H1 (cell line): ENCODE data around the gene IL2RA. TPM values are rescaled to one million over a fixed set of nuclear protein-coding genes. Genes with fewer than 3 reads are reported as not detected.

ENCODE experiments used
- CTCF ChIA-PET: fragments of 300-600 bp; sonication (Branson Sonifier 250); formaldehyde crosslinking; loops from one replicate; lab custom pipeline; 2021; ENCODE audit not compliant: partially characterized antibody; lab: Charles Lee
- POLR2A ChIA-PET: fragments of 300-600 bp; sonication (Branson Sonifier 250); formaldehyde crosslinking; loops from one replicate; lab custom pipeline; 2021; ENCODE audit warnings: inconsistent platforms; ENCODE audit not compliant: partially characterized antibody; lab: Charles Lee
- DNase-seq, 2 experiments: peaks; one replicate each; pipeline versions ENCODE4 v3.0.0 to v3.0.0-alpha.2; 2010 to 2022; ENCODE audit warnings: low spot score in 2 of 2, low read depth in 1 of 2, mixed read lengths in 1 of 2
- FAIRE-seq: peaks from 2 replicates; lab custom pipeline; 2011; peaks lifted over from hg19 to GRCh38; lab: Jason Lieb, UNC
- H2AFZ ChIP-seq: 2 replicates; pipeline ENCODE4 v1.8.1; 2012; ENCODE audit warnings: low read length, inconsistent platforms
- H2AK5ac ChIP-seq: 2 replicates; pipeline ENCODE4 v1.6.1; 2013; ENCODE audit warnings: low read depth, low read length
- H2BK120ac ChIP-seq: replicated peaks from 2 replicates; pipeline ENCODE3; 2013; ENCODE audit warnings: low read depth, low read length, inconsistent platforms
- H2BK12ac ChIP-seq: 2 replicates; pipeline ENCODE4 v1.6.1; 2013; ENCODE audit warnings: low read depth, low read length
- H2BK15ac ChIP-seq: 2 replicates; pipeline ENCODE4 v1.6.1; 2013; ENCODE audit warnings: low read length
- H2BK20ac ChIP-seq: 2 replicates; pipeline ENCODE4 v1.6.1; 2013; ENCODE audit warnings: low read length
- H2BK5ac ChIP-seq: 2 replicates; pipeline ENCODE4 v1.6.1; 2013; ENCODE audit warnings: low read depth, low read length
- H3K14ac ChIP-seq: 2 replicates; pipeline ENCODE4 v1.6.1; 2013; ENCODE audit warnings: inconsistent platforms; ENCODE audit not compliant: insufficient read length
- H3K18ac ChIP-seq: 2 replicates; pipeline ENCODE4 v1.6.1; 2013; ENCODE audit warnings: low read length; ENCODE audit errors: extremely low read depth
- H3K23ac ChIP-seq: 2 replicates; pipeline ENCODE4 v1.6.1; 2013; ENCODE audit warnings: inconsistent platforms; ENCODE audit not compliant: insufficient read length
- H3K23me2 ChIP-seq: 2 replicates; pipeline ENCODE4 v1.6.1; 2013; ENCODE audit warnings: low read depth, low read length
- H3K27ac ChIP-seq: 2 replicates; pipeline ENCODE4 v1.6.1; 2011; ENCODE audit warnings: low read depth, low read length, inconsistent platforms
- H3K27me3 ChIP-seq, 4 experiments: replicated peaks in 1 of 4; 1 replicate in 1 of 4; 2 replicates in 3 of 4; pipeline versions ENCODE4 v1.6.1 to v1.8.1; 2011 to 2013; ENCODE audit warnings: low read length in 3 of 4, mild to moderate bottlenecking in 3 of 4, inconsistent platforms in 2 of 4, mixed read lengths in 2 of 4, moderate library complexity in 1 of 4; ENCODE audit not compliant: control insufficient read depth in 3 of 4, insufficient read depth in 3 of 4; ENCODE audit errors: extremely low read depth in 1 of 4
- H3K36me3 ChIP-seq, 4 experiments: 2 replicates each; pipeline versions ENCODE4 v1.6.1 to v1.8.1; 2011 to 2013; ENCODE audit warnings: mild to moderate bottlenecking in 4 of 4, low read length in 3 of 4, moderate library complexity in 2 of 4, control low read depth in 1 of 4, inconsistent platforms in 1 of 4; ENCODE audit not compliant: insufficient read depth in 4 of 4, control insufficient read depth in 2 of 4
- H3K4ac ChIP-seq: replicated peaks from 2 replicates; pipeline ENCODE3; 2013; ENCODE audit warnings: low read length, low read depth, mixed read lengths, inconsistent platforms; ENCODE audit not compliant: insufficient read length
- H3K4me1 ChIP-seq, 4 experiments: replicated peaks in 1 of 4; 1 replicate in 1 of 4; 2 replicates in 3 of 4; pipeline versions ENCODE4 v1.6.1 to v1.8.1; 2011 to 2013; ENCODE audit warnings: low read length in 3 of 4, inconsistent platforms in 2 of 4, mixed read lengths in 1 of 4; ENCODE audit not compliant: insufficient read depth in 4 of 4, control insufficient read depth in 3 of 4
- H3K4me2 ChIP-seq, 2 experiments: 2 replicates each; pipeline versions ENCODE4 v1.6.1 to v1.8.1; 2011 to 2013; ENCODE audit warnings: low read depth in 2 of 2, low read length in 2 of 2, control low read depth in 1 of 2, inconsistent platforms in 1 of 2, mild to moderate bottlenecking in 1 of 2; ENCODE audit not compliant: insufficient read depth in 1 of 2
- H3K4me3 ChIP-seq, 4 experiments: fragments of 200-600, 300-600 bp in 1 of 4; sonication (generic), shearing (Covaris generic), sonication (Bioruptor Twin) in 1 of 4; 2 replicates each; pipeline versions ENCODE4 v1.5.1 to v1.8.1; 2011 to 2016; ENCODE audit warnings: low read length in 4 of 4, low read depth in 3 of 4, control low read depth in 2 of 4, inconsistent platforms in 2 of 4, mild to moderate bottlenecking in 2 of 4, mixed read lengths in 1 of 4, moderate library complexity in 1 of 4; ENCODE audit not compliant: insufficient read depth in 2 of 4; ENCODE audit errors: extremely low read depth in 1 of 4
- H3K56ac ChIP-seq: replicated peaks from 2 replicates; pipeline ENCODE3; 2013; ENCODE audit warnings: low read depth, mild to moderate bottlenecking, mixed read lengths, low read length, inconsistent platforms; ENCODE audit not compliant: insufficient read length
- H3K79me1 ChIP-seq: 2 replicates; pipeline ENCODE4 v1.6.1; 2013; ENCODE audit warnings: low read depth, low read length, control low read depth
- H3K79me2 ChIP-seq, 2 experiments: 2 replicates each; pipeline versions ENCODE4 v1.6.1 to v1.8.1; 2012 to 2013; ENCODE audit warnings: low read length in 2 of 2, mild to moderate bottlenecking in 2 of 2, inconsistent platforms in 1 of 2; ENCODE audit not compliant: insufficient read depth in 2 of 2, control insufficient read depth in 1 of 2
- H3K9ac ChIP-seq, 4 experiments: replicated peaks in 1 of 4; 1 replicate in 1 of 4; 2 replicates in 3 of 4; pipeline versions ENCODE4 v1.6.1 to v1.8.1; 2011 to 2013; ENCODE audit warnings: low read depth in 3 of 4, low read length in 3 of 4, control low read depth in 2 of 4, mild to moderate bottlenecking in 2 of 4, moderate library complexity in 2 of 4, inconsistent platforms in 1 of 4; ENCODE audit errors: extremely low read depth in 1 of 4
- H3K9me3 ChIP-seq, 2 experiments: 2 replicates each; pipeline versions ENCODE4 v1.6.1 to v1.8.1; 2012 to 2013; ENCODE audit warnings: mild to moderate bottlenecking in 2 of 2, moderate library complexity in 2 of 2, control low read depth in 1 of 2, inconsistent platforms in 1 of 2, low read depth in 1 of 2, low read length in 1 of 2, mixed read lengths in 1 of 2; ENCODE audit not compliant: insufficient read depth in 2 of 2
- H4K20me1 ChIP-seq, 2 experiments: replicated peaks in 1 of 2; 2 replicates each; pipeline versions ENCODE3 to v1.8.1; 2011 to 2013; ENCODE audit warnings: inconsistent platforms in 2 of 2, low read length in 2 of 2, mild to moderate bottlenecking in 1 of 2; ENCODE audit not compliant: insufficient read depth in 2 of 2, control insufficient read depth in 1 of 2
- H4K5ac ChIP-seq: 2 replicates; pipeline ENCODE4 v1.6.1; 2013; ENCODE audit warnings: low read length, low read depth, mixed read lengths, inconsistent platforms; ENCODE audit not compliant: insufficient read length
- H4K8ac ChIP-seq: 2 replicates; pipeline ENCODE4 v1.8.0; 2013; ENCODE audit warnings: mild to moderate bottlenecking, moderate library complexity, low read length, inconsistent platforms; ENCODE audit not compliant: insufficient read depth; ENCODE audit errors: extremely low read depth
- H4K91ac ChIP-seq: replicated peaks from 2 replicates; pipeline ENCODE3; 2013; ENCODE audit warnings: low read length, mixed read lengths, inconsistent platforms; ENCODE audit not compliant: insufficient read length
- WGBS, 2 experiments: shearing (Covaris generic) in 1 of 2; methylation state at CpG; one replicate each; pipeline versions ENCODE4 v1.1.6 to v1.1.7; 2013 to 2015; ENCODE audit warnings: low lambda C conversion rate in 2 of 2, mixed read lengths in 2 of 2, inconsistent platforms in 1 of 2, low coverage in 1 of 2, missing lambda C conversion rate in 1 of 2; ENCODE audit not compliant: insufficient replicate concordance in 2 of 2, insufficient coverage in 1 of 2, insufficient read length in 1 of 2; ENCODE audit errors: extremely low coverage in 1 of 2, missing lambda C conversion rate in 1 of 2; 5-methylcytosine and 5-hydroxymethylcytosine counted together
- polyA plus RNA-seq, 7 experiments: library from polyadenylated mRNA; depleted of rRNA in 3 of 7; stranded (reverse) in 5 of 7; unstranded in 2 of 7; fragments of >200 nt in 5 of 7; fragments of 200-250 nt in 2 of 7; gene quantifications; 1 replicate in 5 of 7; 2 replicates in 1 of 7; 4 replicates in 1 of 7; pipeline versions ENCODE4 v1.2.1 to v1.2.3, GENCODE V29; 2011 to 2013; ENCODE audit warnings: missing spikeins in 2 of 7, mixed read lengths in 2 of 7
- total RNA-seq: library from RNA; stranded (reverse); fragmentation: NEBNext Ultra II Directional; extraction: Animal tissue kit (Norgen Biotek cat#: 25700); gene quantifications from 2 replicates; pipeline ENCODE4 v1.2.1, GENCODE V29; 2021

IL2RA gene
- total and polyA plus RNA-seq, 2 of the 8 experiments (the other 6 are each of a cell fraction or from before 2014, with no cell fraction given), result not detected

- Histone ChIP-seq H3K56ac (no peak overlapping the region), H4K20me1 (no peaks in the 10 kb centered on the region), H3K36me3 (no peaks in the 10 kb centered on the region), H3K23ac (no peak overlapping the region), H4K5ac (no peak overlapping the region), H2BK15ac (no peak overlapping the region), H3K4me3 (no peak overlapping the region), H3K9ac (no peak overlapping the region), H3K4me2 (no peak overlapping the region), H2BK5ac (no peak overlapping the region), H3K27ac (no peak overlapping the region), H2AFZ (no peak overlapping the region), H4K91ac (no peak overlapping the region), H2AK5ac (no peak overlapping the region), H4K8ac (no peak overlapping the region), H3K23me2 (no peaks in the 10 kb centered on the region), H3K79me2 (no peaks in the 10 kb centered on the region), H3K9me3 (peaks cover 4 to 8% of the 10 kb centered on the region in 2 experiments; a peak in 3 of 4 replicates), H3K4me1 (peaks cover 0 to 3% (median under 1%) of the 10 kb centered on the region in 4 experiments; a peak in 1 of 7 replicates), H3K18ac (no peak overlapping the region), H2BK20ac (no peak overlapping the region), H2BK12ac (no peak overlapping the region), H3K4ac (no peak overlapping the region), H2BK120ac (no peak overlapping the region), H3K27me3 (no peaks in the 10 kb centered on the region), H3K14ac (no peak overlapping the region), H3K79me1 (no peaks in the 10 kb centered on the region)
- no peak for FAIRE-seq
- 91% methylated on average over 5 of the region's 5 CpGs; no CpG with 5 or more reads in 1 of the 2 experiments for WGBS, 2 experiments
- no peak for DNase-seq
- CTCF ChIA-PET, result interaction anchor here (0.7 kb wide), 1 partner anchor 393 kb away, joined by 3 read pairs; no protein-coding TSS in a partner anchor
- POLR2A ChIA-PET, result no interaction called here
Measured at GRCh38 chr10:6008497-6009142, 53.5 kb downstream of the IL2RA start.
